ENCODE data around the gene MVD.
A peak's percentile ranks its signal among the peaks of the same experiment; 100 is the strongest.

- TF ChIP-seq POLR2AphosphoS5 (IDR thresholded peaks at IDR 0.05) (peak; percentile 92 to 95 (median 94)), CTCF (IDR thresholded peaks at IDR 0.05 in 8 of 11, conservative IDR thresholded peaks at IDR 0.05 in 3 of 11) (peak in 3 of 11 experiments; percentile 5 to 13 (median 11)), POLR2A (IDR thresholded peaks at IDR 0.05) (peak in 2 of 3 donors; percentile 81 to 96)
These were observed 43.5 kb upstream of the MVD start, which contains the start of the genes CTU2 and RNF166 for GRCh38 chr16:88706229-88706964.

All from spleen (tissue), 7 donors.